Upper lobe of left lung (tissue), 4 donors: Measurements from ENCODE around the gene PSG1.
"Not testable (repeated sequence)": the region's sequence is repeated elsewhere in the genome, so short reads cannot be mapped to it uniquely, and the experiment has no call there.

Source experiments
- CTCF ChIP-seq, 6 experiments: fragments of 450-650 bp in 4 of 6; fragments of 200-600 bp in 2 of 6; sonication (generic) in 2 of 6; IDR thresholded peaks; one replicate each; pipeline ENCODE4 v1.5.1; 2016 to 2019; ENCODE audit warnings: antibody characterized with exemption in 6 of 6
- EP300 ChIP-seq, 4 donors: sonication (generic); formaldehyde crosslinking; IDR thresholded peaks; one replicate each; pipeline ENCODE4 v1.5.1; 2017; ENCODE audit warnings: antibody characterized with exemption in 4 of 4, control low read depth in 2 of 4
- POLR2A ChIP-seq, 4 donors: fragments of 450-650 bp; IDR thresholded peaks; one replicate each; pipeline ENCODE4 v1.5.1; 2016 to 2017; ENCODE audit warnings: antibody characterized with exemption in 4 of 4, mild to moderate bottlenecking in 2 of 4

GRCh38 chr19:42899110-42899509 lies 19.6 kb upstream of the PSG1 start:
- not testable (repeated sequence) for TF ChIP-seq POLR2A, CTCF, EP300 (IDR thresholded peaks at IDR 0.05)
